Measurements from ENCODE around the gene MIOX. TPM values are rescaled to one million over a fixed set of nuclear protein-coding genes. Genes with fewer than 3 reads are reported as not detected.

MIOX gene
- total and polyA plus RNA-seq, 10 donors = 0.24 to 2.2 (median 0.26) TPM; not detected in 6

DNA sequence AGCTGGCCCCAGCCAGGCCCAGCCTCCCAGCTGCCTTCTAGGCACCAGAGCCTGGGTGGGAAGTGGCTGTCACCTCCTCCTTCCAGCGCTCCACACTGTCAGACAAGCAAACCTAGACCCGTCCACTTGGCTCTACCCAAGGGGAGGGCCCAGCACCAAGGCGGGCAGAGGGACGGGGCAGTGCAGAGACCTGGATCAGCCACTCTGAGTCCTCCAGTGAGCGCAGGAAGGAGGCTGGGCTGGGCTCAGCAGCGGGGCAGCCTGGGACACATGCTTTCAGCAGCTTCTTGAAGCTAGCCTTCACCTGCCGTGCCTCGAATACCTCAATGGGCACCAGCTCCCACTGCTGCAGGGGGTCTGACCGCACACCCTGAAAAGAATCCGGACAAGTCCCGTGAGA, 30.6 kb upstream of the MIOX start:
- Histone ChIP-seq H3K4me3 (no peak overlapping the region), H3K4me1 (no peaks in the 10 kb centered on the region), H3K27me3 (replicated peaks in 1 of 7) (no peaks in the 10 kb centered on the region), H3K36me3 (peaks cover 0 to 100% (median 73%) of the 10 kb centered on the region in 6 donors), H3K27ac (no peak overlapping the region), H3K9me3 (no peaks in the 10 kb centered on the region)
- intact Hi-C loops (cut with DNase I; ENCODE audit: low total_unique reads) = no loop called here
- 92 to 98% (median 97%) methylated on average over 10 to 11 of the region's 11 CpGs for WGBS, 5 donors
- no peak for DNase-seq
- no peak for TF ChIP-seq POLR2A (IDR thresholded peaks at IDR 0.05)
- TF ChIP-seq, protein P1, sequence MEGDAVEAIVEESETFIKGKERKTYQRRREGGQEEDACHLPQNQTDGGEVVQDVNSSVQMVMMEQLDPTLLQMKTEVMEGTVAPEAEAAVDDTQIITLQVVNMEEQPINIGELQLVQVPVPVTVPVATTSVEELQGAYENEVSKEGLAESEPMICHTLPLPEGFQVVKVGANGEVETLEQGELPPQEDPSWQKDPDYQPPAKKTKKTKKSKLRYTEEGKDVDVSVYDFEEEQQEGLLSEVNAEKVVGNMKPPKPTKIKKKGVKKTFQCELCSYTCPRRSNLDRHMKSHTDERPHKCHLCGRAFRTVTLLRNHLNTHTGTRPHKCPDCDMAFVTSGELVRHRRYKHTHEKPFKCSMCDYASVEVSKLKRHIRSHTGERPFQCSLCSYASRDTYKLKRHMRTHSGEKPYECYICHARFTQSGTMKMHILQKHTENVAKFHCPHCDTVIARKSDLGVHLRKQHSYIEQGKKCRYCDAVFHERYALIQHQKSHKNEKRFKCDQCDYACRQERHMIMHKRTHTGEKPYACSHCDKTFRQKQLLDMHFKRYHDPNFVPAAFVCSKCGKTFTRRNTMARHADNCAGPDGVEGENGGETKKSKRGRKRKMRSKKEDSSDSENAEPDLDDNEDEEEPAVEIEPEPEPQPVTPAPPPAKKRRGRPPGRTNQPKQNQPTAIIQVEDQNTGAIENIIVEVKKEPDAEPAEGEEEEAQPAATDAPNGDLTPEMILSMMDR (IDR thresholded peaks at IDR 0.05 in 8 of 11, conservative IDR thresholded peaks at IDR 0.05 in 3 of 11) = no peak
- TF ChIP-seq POLR2AphosphoS5 (IDR thresholded peaks at IDR 0.05) = no peak

DNA sequence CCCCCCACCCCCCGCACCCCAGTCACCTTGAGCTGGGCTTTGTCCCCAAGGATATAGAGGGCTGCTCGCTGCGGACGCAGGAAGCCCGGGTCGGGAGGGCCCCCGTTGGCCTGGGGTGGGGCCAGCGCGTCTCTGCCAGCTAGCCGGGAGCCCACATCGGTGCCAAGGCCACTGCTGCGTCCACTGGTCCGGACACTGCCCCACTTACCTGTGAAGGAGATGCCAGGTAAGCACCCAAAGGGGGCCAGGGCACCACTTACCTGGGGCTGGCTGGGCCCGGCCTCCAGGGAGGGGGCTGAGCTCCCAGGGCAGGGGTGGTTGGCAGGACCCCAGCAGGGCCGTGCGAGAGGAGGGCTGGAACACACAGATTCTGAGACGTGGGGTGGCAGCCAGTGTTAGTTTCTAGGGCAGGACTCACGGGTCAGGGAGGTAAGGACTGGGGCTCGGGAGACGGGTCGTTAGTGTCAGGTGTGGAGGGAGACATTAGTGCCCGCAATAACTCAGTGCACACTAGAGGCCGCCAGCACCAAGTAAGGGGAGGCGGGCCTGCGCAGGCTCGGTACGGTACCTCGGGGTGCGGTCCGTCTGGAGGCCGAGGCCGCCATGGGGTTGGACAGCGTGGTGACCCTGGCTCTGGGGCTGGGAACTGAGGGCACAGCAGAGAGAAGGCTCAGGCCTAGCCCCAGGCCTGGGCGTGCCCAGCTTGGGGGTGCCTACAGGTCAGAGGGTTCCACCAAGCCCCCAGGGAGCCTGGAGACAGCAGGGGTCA, 30.0 kb upstream of the MIOX start:
- 85 to 92% (median 89%) methylated on average over 20 to 34 of the region's 34 CpGs for WGBS, 5 donors
- H3K4me1 ChIP-seq = no peaks in the 10 kb centered on the region
- H3K9me3 ChIP-seq = no peaks in the 10 kb centered on the region
- peaks cover 0 to 100% (median 79%) of the 10 kb centered on the region in 6 donors for H3K36me3 ChIP-seq
- no peak overlapping the region for H3K4me3 ChIP-seq
- no peaks in the 10 kb centered on the region for H3K27me3 ChIP-seq (replicated peaks in 1 of 7)
- no peak for DNase-seq
- intact Hi-C loops (cut with DNase I; ENCODE audit: low total_unique reads) = no loop called here
- H3K27ac ChIP-seq = no peak overlapping the region
- TF ChIP-seq POLR2A (IDR thresholded peaks at IDR 0.05) (no peak), POLR2AphosphoS5 (IDR thresholded peaks at IDR 0.05) (peak in 1 of 3 donors; percentile 62)
- TF ChIP-seq, protein P1 (IDR thresholded peaks at IDR 0.05 in 8 of 11, conservative IDR thresholded peaks at IDR 0.05 in 3 of 11) = no peak

DNA sequence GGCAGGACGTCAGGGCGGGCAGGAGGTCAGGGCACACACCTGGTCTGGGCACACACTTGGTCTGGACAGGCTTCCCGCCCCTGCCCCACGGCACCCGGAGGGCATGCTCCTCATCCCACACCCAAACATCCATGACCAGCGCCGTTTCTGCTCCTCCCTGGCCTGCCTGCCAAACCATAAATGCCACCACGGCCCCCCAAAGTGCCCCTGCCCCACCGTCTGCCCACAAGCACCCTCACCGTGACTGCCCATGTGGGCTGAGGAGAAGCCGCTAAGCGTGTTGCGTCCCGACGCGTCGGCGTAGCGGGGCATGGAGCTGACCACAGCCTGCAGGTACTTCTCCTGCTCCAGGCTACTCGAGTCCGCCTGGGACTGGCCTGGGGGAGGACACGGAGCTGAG, 27.6 kb upstream of the MIOX start:
- H3K4me1 ChIP-seq = no peaks in the 10 kb centered on the region
- DNase-seq = no peak
- 90 to 95% (median 92%) methylated on average over 22 of the region's 22 CpGs for WGBS, 5 donors

DNA sequence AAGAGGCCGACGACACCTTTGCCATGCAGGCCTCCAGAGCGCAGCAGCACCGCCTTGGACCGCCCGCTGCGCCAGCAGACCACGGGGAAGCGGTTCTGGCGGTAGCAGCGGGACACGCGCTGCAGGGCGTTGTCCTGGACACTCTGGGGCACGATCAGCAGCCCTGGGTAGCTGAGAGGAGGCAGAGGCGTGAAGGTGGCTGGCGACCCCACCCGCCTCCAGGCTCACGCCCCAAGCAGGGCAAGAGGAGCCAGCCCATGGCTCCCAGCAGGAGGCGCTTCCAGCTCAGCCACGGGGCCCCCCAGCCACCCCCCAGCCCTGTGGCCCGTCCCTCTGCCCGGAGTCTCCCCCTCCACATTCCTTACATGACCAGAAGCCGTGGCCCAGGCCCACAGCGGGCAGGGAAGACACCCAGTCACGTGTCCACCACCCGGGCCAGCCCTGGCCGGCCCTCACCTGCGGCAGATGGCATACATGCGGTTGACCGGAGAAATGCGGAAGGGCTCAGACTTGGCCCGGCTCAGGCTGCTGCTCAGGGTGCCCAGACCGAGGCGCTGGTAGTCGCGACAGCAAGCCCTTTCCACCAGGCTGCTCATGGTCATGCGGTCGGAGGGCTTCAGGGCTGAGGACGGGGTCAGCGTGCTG, 27.0 kb upstream of the MIOX start:
- no peak for DNase-seq
- WGBS, 5 donors = 93 to 96% (median 95%) methylated on average over 25 to 41 of the region's 41 CpGs
- no peaks in the 10 kb centered on the region for H3K9me3 ChIP-seq
- peaks cover 4 to 100% (median 96%) of the 10 kb centered on the region in 6 donors for H3K36me3 ChIP-seq
- no peaks in the 10 kb centered on the region for H3K27me3 ChIP-seq (replicated peaks in 1 of 7)
- H3K4me1 ChIP-seq = no peaks in the 10 kb centered on the region
- no peak overlapping the region for H3K4me3 ChIP-seq
- intact Hi-C loops (cut with DNase I; ENCODE audit: low total_unique reads) = no loop called here
- TF ChIP-seq POLR2A (IDR thresholded peaks at IDR 0.05) (no peak), POLR2AphosphoS5 (IDR thresholded peaks at IDR 0.05) (peak in 1 of 3 donors; percentile 62)
- TF ChIP-seq, protein P1 (IDR thresholded peaks at IDR 0.05 in 8 of 11, conservative IDR thresholded peaks at IDR 0.05 in 3 of 11) = peak in 1 of 11 experiments; percentile 21
- no peak overlapping the region for H3K27ac ChIP-seq

More for the DNA sequence above, 27.6 kb upstream of the MIOX start:
- TF ChIP-seq POLR2AphosphoS5 (IDR thresholded peaks at IDR 0.05) = peak in 2 of 3 donors; percentile 7 to 43
- TF ChIP-seq POLR2A (IDR thresholded peaks at IDR 0.05) = no peak
- Histone ChIP-seq H3K4me3 (no peak overlapping the region), H3K27me3 (replicated peaks in 1 of 7) (no peaks in the 10 kb centered on the region), H3K36me3 (peaks cover 0 to 100% (median 96%) of the 10 kb centered on the region in 6 donors), H3K9me3 (no peaks in the 10 kb centered on the region), H3K27ac (no peak overlapping the region)
- intact Hi-C loops (cut with DNase I; ENCODE audit: low total_unique reads) = no loop called here
